NCI-H748 (cell line): Measurements from ENCODE around the gene DHDH.
A peak's percentile ranks its signal among the peaks of the same experiment; 100 is the strongest.
"Not testable (repeated sequence)": the region's sequence is repeated elsewhere in the genome, so short reads cannot be mapped to it uniquely, and the experiment has no call there.

ENCODE experiments used
- DNase-seq: peaks from one replicate; lab custom pipeline; 2025; ENCODE audit not compliant: unreplicated experiment; lab: John Stamatoyannopoulos, UW

Gene DHDH

DNA sequence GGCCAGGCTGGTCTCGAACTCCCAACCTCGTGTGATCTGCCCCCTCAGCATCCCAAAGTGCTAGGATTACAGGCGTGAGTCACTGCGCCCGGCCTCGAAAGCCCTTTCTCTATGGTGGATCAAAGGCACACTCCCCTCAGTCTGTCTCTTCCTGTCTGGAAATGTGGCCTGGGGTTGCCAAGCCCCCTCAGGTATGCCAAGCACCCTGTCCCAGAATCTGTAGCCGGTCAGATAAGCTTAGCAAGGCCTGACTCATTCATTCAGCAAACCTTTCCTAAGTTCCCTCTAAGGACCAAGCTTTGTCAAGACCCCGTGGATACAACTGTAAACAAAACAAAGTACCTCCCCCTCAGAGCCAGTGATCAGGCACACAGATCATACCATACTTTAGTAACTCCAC, 19.3 kb upstream of the DHDH start:
- DNase-seq = no peak

DNA sequence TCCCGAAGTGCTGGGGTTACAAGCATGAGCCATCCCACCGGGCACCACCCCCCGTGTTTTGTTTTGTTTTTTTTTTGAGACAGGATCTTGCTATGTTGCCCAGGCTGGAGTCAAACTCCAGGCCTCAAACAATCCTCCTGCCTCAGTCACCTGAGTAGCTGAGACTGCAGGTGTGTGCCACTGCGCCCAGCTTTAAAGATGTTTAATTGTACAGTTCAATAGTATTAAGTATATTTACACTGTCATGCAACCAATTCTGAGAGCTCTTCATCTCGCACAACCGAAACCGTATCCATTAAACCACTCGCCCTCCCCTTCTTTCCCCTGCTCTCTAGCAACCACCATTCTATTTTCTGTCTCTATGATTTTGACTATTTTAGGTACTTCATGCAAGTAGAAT, 17.7 kb upstream of the DHDH start:
- DNase-seq = peak; percentile 20

DNA sequence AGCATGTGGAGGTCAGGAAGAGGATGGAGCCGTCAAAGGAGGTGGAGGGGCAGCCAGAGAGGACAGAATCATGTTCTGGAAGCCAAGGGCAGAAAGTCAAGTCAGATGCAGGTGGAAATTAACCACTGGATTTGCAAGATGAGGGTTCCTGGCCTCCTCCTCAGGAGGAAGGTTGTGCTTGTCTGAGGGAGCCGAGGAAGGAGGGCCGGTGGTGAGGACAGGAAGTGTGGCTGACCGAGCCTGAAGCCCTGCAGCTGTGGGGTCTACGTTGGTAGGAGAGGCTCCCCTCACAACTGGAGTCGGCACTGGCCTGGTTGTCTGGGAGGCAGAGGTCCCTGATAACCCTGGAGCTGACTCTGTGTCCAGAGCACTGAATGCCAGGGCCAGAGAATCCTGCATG, 15.4 kb upstream of the DHDH start:
- DNase-seq = no peak

DNA sequence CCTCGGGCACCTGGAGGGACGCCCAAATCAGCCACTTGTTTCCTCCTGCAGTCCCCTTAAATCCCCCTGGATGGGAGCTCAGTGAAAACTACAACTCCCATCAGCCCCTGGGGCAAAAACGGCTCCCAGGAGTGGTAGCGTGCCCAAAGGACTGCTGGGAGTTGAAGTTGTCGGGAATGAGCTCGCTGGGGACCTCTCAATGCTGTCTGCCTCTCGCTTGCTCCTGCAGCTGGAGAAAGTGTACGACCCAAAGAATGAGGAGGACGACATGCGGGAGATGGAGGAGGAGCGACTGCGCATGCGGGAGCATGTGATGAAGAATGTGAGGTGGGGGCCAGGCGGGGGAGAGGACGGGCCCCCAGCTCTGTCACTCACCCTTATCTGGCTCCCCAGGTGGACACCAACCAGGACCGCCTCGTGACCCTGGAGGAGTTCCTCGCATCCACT, 14.7 kb upstream of the DHDH start:
- peak; percentile 21 for DNase-seq

DNA sequence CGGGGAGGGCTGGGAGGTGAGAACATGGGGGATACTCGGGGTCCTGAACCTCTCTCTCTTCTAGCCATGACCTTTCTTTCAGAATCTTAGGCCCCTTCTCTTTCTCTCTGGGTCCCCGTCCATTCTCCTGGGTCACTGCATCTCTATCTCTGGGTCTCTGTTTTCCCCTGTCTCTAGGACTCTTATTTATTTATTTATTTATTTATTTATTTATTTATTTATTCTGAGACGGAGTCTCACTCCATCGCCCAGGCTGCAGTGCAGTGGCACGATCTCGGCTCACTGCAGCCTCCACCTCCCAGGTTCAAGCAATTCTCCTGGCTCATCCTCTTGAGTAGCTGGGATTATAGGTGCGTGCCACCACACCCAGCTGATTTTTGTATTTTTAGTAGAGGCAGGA, 14.2 kb upstream of the DHDH start:
- DNase-seq = not testable (repeated sequence)

DNA sequence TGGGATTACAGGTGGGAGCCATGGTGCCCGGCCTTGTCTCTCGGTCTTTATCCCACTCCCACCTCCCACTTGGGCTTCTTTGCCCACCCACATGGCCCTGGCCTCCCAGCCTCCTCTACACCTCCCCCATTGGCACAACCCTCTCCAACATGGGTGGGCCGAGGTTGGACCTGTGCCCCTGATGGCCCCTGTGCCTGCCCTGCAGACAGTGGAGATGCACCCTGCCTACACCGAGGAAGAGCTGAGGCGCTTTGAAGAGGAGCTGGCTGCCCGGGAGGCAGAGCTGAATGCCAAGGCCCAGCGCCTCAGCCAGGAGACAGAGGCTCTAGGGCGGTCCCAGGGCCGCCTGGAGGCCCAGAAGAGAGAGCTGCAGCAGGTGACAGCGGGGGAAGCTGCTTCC, 12.6 kb upstream of the DHDH start:
- no peak for DNase-seq

DNA sequence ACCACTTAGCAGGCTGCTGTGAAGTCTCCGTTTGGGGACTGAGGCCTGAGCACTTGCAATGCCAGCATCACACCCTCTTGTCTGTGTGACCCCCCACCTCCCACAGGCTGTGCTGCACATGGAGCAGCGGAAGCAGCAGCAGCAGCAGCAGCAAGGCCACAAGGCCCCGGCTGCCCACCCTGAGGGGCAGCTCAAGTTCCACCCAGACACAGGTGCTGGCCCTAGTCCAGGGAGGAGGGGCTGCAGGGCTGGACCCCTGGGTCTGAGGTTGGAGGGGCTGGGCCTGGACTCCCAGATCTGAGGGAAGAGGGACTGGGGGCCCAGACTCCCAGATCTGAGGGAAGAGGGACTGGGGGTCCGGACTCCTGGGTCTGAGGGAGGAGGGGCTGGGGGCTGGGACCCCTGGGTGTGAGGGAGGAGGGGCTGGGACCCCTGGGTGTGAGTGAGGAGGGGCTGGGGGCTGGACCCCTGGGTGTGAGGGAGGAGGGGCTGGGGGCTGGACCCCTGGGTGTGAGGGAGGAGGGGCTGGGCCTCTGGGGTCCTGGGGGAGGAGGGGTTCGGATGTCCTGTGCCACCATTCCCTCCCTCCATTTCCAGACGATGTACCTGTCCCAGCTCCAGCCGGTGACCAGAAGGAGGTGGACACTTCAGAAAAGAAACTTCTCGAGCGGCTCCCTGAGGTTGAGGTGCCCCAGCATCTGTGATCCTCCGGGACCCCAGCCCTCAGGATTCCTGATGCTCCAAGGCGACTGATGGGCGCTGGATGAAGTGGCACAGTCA, 11.6 kb upstream of the DHDH start:
- no peak for DNase-seq

DNA sequence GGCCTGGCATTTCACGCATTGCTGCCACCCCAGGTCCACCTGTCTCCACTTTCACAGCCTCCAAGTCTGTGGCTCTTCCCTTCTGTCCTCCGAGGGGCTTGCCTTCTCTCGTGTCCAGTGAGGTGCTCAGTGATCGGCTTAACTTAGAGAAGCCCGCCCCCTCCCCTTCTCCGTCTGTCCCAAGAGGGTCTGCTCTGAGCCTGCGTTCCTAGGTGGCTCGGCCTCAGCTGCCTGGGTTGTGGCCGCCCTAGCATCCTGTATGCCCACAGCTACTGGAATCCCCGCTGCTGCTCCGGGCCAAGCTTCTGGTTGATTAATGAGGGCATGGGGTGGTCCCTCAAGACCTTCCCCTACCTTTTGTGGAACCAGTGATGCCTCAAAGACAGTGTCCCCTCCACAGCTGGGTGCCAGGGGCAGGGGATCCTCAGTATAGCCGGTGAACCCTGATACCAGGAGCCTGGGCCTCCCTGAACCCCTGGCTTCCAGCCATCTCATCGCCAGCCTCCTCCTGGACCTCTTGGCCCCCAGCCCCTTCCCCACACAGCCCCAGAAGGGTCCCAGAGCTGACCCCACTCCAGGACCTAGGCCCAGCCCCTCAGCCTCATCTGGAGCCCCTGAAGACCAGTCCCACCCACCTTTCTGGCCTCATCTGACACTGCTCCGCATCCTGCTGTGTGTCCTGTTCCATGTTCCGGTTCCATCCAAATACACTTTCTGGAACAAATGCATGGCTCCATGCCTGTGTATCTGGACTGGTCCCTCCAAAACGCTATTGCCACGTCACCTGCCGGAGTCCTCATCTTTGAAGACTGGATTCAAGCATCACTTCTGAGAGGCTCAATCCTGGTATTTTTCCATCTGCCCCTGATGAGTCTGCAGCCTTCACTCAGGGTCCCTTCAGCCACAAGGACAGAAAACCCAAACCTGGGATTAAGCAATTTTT, 10.7 kb upstream of the DHDH start:
- DNase-seq = no peak

DNA sequence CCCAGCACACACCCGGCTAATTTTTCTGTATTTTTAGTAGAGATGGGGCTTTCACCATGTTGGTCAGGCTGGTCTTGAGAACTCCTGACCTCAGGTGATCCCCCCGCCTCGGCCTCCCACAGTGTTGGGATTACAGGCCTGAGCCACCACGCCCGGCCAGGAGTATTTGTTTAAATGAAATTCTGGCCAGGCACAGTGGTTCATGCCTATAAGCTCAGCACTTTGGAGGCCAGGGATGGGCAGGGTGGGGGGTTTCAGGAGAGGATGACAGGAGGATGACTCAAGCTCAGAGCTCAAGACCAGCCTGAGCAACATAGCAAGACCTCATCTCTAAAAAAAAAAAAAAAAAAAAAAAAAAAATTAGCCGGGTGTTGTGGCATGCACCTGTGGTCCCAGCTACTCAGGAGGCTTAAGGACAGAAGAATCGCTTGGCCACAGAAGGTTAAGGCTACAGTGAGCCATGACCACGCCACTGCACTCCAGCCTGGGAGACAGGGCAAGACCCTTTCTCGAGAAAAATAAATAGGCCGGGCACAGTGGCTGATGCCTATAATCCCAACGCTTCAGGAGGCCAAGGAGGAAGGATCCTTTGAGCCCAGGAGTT, 8.2 kb upstream of the DHDH start:
- no peak for DNase-seq

DNA sequence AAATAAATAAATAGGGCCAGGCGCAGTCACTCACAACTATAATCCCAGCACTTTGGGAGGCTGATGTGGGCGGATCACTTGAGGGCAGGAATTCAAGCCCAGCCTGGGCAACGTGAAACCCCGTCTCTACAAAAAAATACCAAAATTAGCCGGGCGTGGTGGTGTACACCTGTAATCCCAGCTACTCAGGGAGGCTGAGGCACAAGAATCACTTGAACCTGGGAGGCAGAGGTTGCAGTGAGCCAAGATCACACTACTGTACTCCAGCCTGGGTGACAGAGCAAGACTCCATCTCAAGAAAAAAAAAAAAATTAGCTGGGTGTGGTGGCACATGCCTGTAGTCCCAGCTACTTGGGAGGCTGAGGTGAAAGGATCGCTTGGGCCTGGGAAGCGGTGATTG, 7.6 kb upstream of the DHDH start:
- DNase-seq = not testable (repeated sequence)

DNA sequence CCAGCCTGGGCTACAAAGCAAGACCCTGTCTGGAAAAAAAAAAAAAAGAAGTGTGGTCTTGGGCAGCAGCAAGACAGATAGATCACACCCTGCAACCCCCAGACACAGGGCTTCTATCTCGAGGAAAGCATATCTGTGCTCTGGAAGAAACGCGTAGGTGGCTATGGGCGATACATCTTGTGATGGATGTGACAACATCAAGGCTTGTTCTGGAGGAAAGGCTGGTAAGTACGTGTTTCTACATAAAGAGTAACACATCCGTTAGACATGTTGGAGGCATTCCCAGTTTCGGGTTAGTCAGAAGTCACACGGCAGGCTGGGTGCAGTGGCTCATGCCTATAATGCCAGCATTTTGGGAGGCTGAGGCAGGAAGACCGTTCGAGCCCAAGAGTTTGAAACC, 6.6 kb upstream of the DHDH start:
- DNase-seq = no peak

DNA sequence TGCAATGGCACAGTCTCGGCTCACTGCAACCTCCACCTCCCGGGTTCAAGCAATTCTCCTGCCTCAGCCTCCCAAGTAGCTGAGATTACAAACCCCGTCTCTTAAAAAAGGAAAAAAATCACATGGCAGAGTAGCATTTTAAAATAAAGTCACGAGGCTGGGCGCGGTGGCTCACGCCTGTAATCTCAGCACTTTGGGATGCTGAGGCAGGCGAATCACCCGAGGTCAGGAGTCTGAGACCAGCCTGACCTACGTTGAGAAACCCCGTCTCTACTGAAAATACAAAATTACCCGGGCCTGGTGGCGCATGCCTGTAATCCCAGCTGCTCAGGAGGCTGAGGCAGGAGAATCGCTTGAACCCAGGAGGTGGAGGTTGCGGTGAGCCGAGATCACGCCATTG, 5.8 kb upstream of the DHDH start:
- DNase-seq = not testable (repeated sequence)

DNA sequence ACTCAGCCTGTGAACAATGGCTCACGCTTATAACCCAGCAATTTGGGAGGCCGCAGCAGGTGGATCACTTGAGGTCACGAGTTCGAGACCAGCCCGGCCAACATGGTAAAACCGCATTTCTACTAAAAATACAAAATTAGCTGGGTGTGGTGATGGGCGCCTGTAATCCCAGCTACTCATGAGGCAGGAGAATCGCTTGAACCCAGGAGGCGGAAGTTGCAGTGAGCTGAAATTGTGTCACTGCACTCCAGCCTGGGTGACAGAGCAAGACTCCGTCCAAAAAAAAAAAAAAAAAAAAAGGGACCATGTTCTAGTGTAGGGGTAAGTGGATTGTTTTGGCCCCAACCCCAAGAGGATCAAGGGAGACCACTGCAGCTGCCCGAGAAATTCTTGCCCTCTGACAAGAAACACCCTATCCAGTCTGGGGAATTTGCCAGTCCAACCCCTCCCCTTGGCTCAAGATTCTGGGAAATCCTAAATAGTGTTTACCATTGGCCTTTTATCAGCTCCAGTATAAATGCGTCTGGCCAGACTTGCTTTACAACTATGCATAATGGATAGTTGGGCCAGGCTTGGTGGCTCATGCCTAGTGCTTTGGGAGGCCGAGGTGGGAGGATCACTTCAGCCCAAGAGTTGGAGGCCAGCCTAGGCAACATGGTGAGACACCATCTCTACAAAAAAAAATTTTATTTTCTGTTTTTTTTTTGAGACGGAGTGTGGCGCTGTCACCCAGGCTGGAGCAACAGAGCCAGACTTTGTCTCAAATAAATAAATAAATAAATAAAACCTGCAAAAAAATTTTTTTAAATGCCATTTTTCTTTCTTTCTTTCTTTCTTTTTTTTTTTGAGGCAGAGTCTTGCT, 5.1 kb upstream of the DHDH start:
- no peak for DNase-seq

DNA sequence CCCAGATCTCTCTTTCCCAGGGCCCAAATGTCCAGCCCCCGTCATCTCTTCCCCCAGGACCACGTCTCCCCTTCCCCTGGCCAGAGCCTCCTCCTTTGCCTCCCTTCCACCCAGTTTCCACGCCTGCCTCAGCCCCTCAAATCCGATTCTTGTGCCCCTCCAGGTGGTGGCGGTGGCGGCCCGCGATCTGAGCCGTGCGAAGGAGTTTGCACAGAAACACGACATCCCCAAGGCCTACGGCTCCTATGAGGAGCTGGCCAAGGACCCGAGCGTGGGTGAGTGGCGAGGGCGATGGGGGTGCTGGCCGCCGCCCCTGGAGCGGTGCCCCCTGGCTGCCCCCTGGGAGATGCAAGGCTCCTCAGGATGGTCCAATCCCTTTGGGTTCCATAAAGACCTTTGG, 1.3 kb downstream of the DHDH start:
- no peak for DNase-seq

DNA sequence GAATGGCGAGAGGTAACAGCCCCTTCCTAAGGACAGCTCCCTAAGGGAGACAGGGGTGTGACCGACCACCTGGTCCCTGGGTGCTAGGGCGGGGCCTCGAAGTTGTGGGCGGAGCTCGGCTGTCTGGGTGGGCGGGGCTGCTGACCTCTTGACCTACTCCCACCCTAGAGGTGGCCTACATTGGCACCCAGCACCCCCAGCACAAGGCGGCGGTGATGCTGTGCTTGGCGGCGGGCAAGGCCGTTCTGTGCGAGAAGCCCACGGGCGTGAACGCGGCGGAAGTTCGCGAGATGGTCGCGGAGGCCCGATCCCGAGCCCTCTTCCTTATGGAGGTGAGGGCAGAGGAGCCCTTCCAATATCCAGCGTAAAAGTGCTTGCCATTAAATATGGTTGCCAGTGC, 2.4 kb downstream of the DHDH start:
- no peak for DNase-seq

DNA sequence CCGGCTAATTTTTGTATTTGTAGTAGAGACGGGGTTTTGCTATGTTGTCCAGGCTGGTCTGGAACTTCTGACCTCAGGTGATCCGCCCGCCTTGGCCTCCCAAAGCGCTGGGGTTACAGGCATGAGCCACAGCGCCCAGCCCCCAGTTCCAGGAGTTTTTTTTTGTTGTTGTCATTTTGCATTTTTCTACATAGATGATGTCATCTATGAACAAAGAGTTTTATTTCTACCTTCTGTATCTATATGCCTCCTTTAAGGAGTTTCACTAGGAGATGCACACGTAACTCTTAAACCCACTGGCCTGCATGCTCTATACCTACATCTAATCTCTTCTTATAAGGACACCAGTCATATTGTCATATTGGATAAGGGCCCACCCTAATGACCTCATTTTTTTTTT, 4.8 kb downstream of the DHDH start:
- DNase-seq = no peak

DNA sequence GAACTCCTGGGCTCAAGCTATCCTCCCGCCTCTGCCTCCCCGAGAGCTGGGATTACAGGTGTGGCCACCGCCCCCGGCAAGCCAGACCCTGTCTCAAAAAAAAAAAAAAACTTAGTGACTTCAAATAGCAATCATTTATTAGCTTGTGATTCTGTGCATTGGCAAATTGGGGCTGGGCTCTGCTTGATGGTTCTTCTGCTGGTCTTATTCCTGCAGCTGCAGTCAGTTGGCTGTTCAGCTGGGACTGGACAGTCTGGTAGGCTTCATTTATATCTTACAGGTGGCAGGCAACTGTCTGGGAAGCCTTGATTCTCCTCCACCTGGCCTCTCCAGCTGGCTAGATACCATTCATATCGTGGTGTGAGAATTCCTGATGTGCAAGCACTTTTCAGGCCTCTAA, 7.4 kb downstream of the DHDH start:
- no peak for DNase-seq

DNA sequence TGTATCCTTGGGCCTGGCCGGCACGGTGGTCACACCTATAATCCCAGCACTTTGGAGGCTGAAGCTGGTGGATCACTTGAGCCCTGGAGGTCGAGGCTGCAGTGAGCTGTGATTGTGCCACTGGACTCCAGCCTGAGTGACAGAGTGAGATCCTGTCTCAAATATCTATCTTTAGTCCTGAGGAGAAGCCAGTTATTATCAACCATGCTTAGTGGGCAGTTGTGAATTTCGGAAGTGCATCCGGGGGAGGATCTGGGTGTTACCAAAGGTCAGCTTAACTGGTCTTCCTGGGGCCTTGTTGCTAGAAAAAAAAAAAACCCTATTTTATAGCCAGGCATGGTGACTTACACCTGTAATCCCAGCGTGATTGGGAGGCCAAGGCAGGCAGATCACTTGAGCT, 9.6 kb downstream of the DHDH start:
- no peak for DNase-seq

DNA sequence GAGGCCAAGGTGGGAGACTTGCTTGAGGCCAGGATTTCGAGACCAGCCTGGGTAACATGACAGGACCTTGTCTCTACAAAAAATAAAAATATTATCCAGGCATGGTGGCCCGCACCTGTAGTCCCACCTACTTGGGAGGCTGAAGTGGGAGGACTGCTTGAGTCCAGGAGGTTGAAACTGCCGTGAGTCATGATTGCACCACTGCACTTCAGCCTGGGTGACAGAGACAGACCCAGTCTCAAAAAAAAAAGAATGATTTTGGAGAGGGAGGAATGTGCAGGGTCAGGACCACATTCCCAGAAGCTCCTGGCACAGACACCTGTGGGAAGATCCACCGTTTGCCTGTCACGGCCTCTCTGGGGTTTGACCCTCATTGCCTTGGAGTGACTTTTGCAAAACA, 11.9 kb downstream of the DHDH start:
- no peak for DNase-seq

DNA sequence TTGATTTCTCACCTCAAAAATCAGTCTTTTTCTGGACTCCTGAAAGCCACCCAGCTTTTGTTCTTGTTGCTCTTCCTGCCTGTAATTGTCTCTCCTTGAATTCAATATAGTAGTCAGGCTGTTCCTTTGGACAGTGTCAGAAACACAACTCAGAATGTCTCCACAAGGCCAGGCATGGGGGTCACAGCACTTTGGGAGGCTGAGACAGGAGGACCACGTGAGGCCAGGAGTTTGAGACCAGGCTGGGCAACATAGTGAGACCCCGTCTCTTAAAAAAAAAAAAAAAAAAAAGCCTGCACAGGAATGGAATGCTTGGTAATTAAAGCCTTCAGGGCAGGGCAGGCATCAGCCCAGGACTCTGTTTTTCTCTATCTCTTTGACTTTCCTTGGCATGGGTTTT, 12.3 kb downstream of the DHDH start:
- no peak for DNase-seq
